Measurements from ENCODE around the gene LDB2. TPM values are rescaled to one million over a fixed set of nuclear protein-coding genes. Genes with fewer than 3 reads are reported as not detected.
"Not testable (repeated sequence)": the region's sequence is repeated elsewhere in the genome, so short reads cannot be mapped to it uniquely, and the experiment has no call there.

Gene LDB2
- polyA plus RNA-seq, 3 donors = not detected

DNA sequence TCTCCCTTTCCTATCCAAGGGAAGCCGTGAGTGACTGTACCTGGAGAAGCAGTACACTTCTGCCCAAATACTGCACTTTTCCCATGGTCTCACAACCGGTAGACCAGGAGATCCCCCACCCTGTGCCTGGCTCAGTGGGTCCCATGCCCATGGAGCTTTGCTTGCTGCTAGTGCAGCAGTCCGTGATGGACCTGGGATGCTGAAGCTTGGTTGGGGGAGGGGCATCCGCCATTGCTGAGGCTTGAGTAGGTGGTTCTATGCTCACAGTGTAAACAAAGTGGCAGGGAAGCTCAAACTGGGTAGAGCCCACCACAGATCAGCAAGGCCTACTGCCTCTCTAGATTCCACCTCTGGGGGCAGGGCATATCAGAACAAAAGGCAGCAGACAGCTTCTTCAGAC lies 269.6 kb downstream of the LDB2 start:
- H3K9ac ChIP-seq (ENCODE audit: insufficient read depth, low read length, poor library complexity, severe bottlenecking); H3K4me1 ChIP-seq (ENCODE audit: control insufficient read depth in 1 of 2, insufficient read depth in 2 of 2, low read length in 2 of 2); H3K4me2 ChIP-seq (replicated peaks; ENCODE audit: extremely low read depth, low read length, poor library complexity, severe bottlenecking); DNase-seq; H3K36me3 ChIP-seq (replicated peaks in 1 of 2; ENCODE audit: control insufficient read depth in 1 of 2, insufficient read depth in 2 of 2, low read length in 2 of 2); H4K20me1 ChIP-seq (ENCODE audit: insufficient read depth, low read length); H3K27me3 ChIP-seq (ENCODE audit: control insufficient read depth in 2 of 2, insufficient read depth in 2 of 2, low read length in 2 of 2); H3K9me3 ChIP-seq (replicated peaks in 1 of 2; ENCODE audit: control insufficient read depth in 1 of 2, insufficient read depth in 1 of 2, low read length in 2 of 2); H3K79me2 ChIP-seq (ENCODE audit: insufficient read depth, low read length); H2AFZ ChIP-seq (ENCODE audit: insufficient read depth, low read depth, low read length, poor library complexity, severe bottlenecking); H3K4me3 ChIP-seq (replicated peaks in 1 of 3; ENCODE audit: low read depth in 2 of 3, low read length in 3 of 3); H3K36me3 Mint-ChIP-seq; H3K27me3 Mint-ChIP-seq (ENCODE audit: low read depth in 3 of 3); H3K4me1 Mint-ChIP-seq; intact Hi-C loops (cut with micrococcal nuclease); H3K27ac ChIP-seq (ENCODE audit: low read depth in 1 of 2, low read length in 2 of 2); H3K4me3 Mint-ChIP-seq: not testable (repeated sequence)
- Mint-ChIP-seq H3K9me3 (peaks cover 0 to 11% (median 4%) of the 10 kb centered on the region in 7 donors), H3K27ac (peak overlapping the region in 1 of 7 donors; percentile 53)
- 100% methylated on average over 1 of the region's 4 CpGs for WGBS (ENCODE audit: insufficient coverage)

DNA sequence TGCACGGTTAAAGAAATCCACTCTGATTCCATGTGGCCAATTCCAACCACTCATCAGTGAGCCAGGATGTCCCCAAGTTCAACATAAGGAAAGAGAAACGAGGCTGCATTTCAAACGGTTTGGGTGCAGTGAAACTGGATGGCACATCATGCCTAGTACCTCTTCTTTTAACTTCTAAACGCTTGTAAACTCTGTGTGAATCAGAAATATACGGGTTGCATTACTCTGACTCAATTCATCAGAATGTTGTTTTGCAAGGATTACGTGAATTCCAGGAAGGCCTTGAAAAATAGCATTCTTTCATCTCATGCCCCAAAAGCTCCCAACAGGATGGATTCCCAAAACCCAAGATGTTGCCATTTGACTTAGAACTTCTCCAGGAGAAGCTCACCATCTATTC lies 270.4 kb downstream of the LDB2 start:
- no peaks in the 10 kb centered on the region for H3K27me3 ChIP-seq (ENCODE audit: control insufficient read depth in 2 of 2, insufficient read depth in 2 of 2, low read length in 2 of 2)
- H3K9ac ChIP-seq (ENCODE audit: insufficient read depth, low read length, poor library complexity, severe bottlenecking) = no peak overlapping the region
- no peak overlapping the region for H2AFZ ChIP-seq (ENCODE audit: insufficient read depth, low read depth, low read length, poor library complexity, severe bottlenecking)
- no peaks in the 10 kb centered on the region for H3K36me3 ChIP-seq (replicated peaks in 1 of 2; ENCODE audit: control insufficient read depth in 1 of 2, insufficient read depth in 2 of 2, low read length in 2 of 2)
- H3K9me3 Mint-ChIP-seq = peaks cover 0 to 10% (median 2%) of the 10 kb centered on the region in 7 donors
- H3K36me3 Mint-ChIP-seq = no peaks in the 10 kb centered on the region
- no peaks in the 10 kb centered on the region for H3K4me1 Mint-ChIP-seq
- TF ChIP-seq CTCF (IDR thresholded peaks at IDR 0.05) = no peak
- H3K27me3 Mint-ChIP-seq (ENCODE audit: low read depth in 3 of 3) = no peaks in the 10 kb centered on the region
- H3K9me3 ChIP-seq (replicated peaks in 1 of 2; ENCODE audit: control insufficient read depth in 1 of 2, insufficient read depth in 1 of 2, low read length in 2 of 2) = peaks cover 4 to 5% of the 10 kb centered on the region in 2 donors
- H3K4me3 ChIP-seq (replicated peaks in 1 of 3; ENCODE audit: low read depth in 2 of 3, low read length in 3 of 3) = no peak overlapping the region
- H3K27ac Mint-ChIP-seq = no peak overlapping the region
- no peak overlapping the region for H3K4me3 Mint-ChIP-seq
- H3K79me2 ChIP-seq (ENCODE audit: insufficient read depth, low read length) = no peaks in the 10 kb centered on the region
- H4K20me1 ChIP-seq (ENCODE audit: insufficient read depth, low read length) = no peaks in the 10 kb centered on the region
- no peak for DNase-seq
- H3K27ac ChIP-seq (ENCODE audit: low read depth in 1 of 2, low read length in 2 of 2) = no peak overlapping the region
- H3K4me1 ChIP-seq (ENCODE audit: control insufficient read depth in 1 of 2, insufficient read depth in 2 of 2, low read length in 2 of 2) = no peaks in the 10 kb centered on the region
- no peak overlapping the region for H3K4me2 ChIP-seq (replicated peaks; ENCODE audit: extremely low read depth, low read length, poor library complexity, severe bottlenecking)
- intact Hi-C loops (cut with micrococcal nuclease) = no loop called here
- WGBS (ENCODE audit: insufficient coverage) = 82% methylated on average over 4 of the region's 6 CpGs

Measured in CD14-positive monocyte (primary cell).